Liver (tissue), 3 donors: ENCODE data around the gene RPS29.

Experiments used
- FOXA1 ChIP-seq: IDR thresholded peaks from 2 replicates; pipeline ENCODE4 v1.6.1; 2016; ENCODE audit warnings: antibody characterized with exemption
- JUND ChIP-seq, 2 donors: IDR thresholded peaks; 2 replicates each; pipeline ENCODE4 v1.6.1; 2016; ENCODE audit warnings: antibody characterized with exemption in 2 of 2
- RAD21 ChIP-seq, 2 donors: IDR thresholded peaks; 2 replicates each; pipeline ENCODE4 v1.6.1; 2016; ENCODE audit warnings: antibody characterized with exemption in 2 of 2, mild to moderate bottlenecking in 2 of 2
- SP1 ChIP-seq: IDR thresholded peaks from 2 replicates; pipeline ENCODE4 v1.6.1; 2018; ENCODE audit warnings: antibody characterized with exemption, mild to moderate bottlenecking
- TF ChIP-seq, protein P1 (sequence below): fragments of 150-350 bp; IDR thresholded peaks from 2 replicates; pipeline ENCODE4 v1.5.1; 2017; ENCODE audit warnings: improper control_type of control experiment, low read depth, low read length; ENCODE audit not compliant: missing input control
- TF ChIP-seq, protein P2 (sequence below): IDR thresholded peaks from 2 replicates; pipeline ENCODE4 v1.6.1; 2016; ENCODE audit warnings: antibody characterized with exemption, mild to moderate bottlenecking
- TF ChIP-seq, protein P3 (sequence below): IDR thresholded peaks from 2 replicates; pipeline ENCODE4 v1.6.1; 2016; ENCODE audit warnings: antibody characterized with exemption
- TF ChIP-seq, protein P4 (sequence below): IDR thresholded peaks from 2 replicates; pipeline ENCODE4 v1.6.1; 2016; ENCODE audit warnings: antibody characterized with exemption
- TF ChIP-seq, protein P5 (sequence below): IDR thresholded peaks from 2 replicates; pipeline ENCODE4 v1.6.1; 2016; ENCODE audit warnings: antibody characterized with exemption
- donor health status: healthy.
- donor health status: healthy.

DNA sequence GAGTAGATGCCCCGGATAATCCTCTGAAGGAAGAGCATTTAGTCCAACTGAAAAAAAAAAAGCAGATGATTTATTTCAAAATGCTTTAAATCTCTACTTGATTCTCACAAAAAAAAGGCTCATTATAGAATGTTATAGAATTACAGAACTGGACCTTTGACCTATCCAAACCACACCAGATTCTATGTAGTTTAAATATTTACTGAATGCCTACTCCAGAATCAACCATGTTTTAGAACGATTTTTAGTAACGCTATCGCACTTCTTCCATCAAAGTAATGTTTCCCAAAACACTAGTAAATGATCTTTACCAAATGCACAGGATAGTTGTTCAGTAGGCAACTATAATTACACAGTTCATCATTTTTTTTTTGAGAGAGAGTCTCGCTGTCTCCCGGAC, 2.6 kb downstream of the RPS29 start:
- TF ChIP-seq, protein P1, sequence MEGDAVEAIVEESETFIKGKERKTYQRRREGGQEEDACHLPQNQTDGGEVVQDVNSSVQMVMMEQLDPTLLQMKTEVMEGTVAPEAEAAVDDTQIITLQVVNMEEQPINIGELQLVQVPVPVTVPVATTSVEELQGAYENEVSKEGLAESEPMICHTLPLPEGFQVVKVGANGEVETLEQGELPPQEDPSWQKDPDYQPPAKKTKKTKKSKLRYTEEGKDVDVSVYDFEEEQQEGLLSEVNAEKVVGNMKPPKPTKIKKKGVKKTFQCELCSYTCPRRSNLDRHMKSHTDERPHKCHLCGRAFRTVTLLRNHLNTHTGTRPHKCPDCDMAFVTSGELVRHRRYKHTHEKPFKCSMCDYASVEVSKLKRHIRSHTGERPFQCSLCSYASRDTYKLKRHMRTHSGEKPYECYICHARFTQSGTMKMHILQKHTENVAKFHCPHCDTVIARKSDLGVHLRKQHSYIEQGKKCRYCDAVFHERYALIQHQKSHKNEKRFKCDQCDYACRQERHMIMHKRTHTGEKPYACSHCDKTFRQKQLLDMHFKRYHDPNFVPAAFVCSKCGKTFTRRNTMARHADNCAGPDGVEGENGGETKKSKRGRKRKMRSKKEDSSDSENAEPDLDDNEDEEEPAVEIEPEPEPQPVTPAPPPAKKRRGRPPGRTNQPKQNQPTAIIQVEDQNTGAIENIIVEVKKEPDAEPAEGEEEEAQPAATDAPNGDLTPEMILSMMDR: no peak
- no peak for TF ChIP-seq FOXA1
- TF ChIP-seq, protein P2, sequence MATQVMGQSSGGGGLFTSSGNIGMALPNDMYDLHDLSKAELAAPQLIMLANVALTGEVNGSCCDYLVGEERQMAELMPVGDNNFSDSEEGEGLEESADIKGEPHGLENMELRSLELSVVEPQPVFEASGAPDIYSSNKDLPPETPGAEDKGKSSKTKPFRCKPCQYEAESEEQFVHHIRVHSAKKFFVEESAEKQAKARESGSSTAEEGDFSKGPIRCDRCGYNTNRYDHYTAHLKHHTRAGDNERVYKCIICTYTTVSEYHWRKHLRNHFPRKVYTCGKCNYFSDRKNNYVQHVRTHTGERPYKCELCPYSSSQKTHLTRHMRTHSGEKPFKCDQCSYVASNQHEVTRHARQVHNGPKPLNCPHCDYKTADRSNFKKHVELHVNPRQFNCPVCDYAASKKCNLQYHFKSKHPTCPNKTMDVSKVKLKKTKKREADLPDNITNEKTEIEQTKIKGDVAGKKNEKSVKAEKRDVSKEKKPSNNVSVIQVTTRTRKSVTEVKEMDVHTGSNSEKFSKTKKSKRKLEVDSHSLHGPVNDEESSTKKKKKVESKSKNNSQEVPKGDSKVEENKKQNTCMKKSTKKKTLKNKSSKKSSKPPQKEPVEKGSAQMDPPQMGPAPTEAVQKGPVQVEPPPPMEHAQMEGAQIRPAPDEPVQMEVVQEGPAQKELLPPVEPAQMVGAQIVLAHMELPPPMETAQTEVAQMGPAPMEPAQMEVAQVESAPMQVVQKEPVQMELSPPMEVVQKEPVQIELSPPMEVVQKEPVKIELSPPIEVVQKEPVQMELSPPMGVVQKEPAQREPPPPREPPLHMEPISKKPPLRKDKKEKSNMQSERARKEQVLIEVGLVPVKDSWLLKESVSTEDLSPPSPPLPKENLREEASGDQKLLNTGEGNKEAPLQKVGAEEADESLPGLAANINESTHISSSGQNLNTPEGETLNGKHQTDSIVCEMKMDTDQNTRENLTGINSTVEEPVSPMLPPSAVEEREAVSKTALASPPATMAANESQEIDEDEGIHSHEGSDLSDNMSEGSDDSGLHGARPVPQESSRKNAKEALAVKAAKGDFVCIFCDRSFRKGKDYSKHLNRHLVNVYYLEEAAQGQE: no peak
- no peak for TF ChIP-seq RAD21 (IDR thresholded peaks at IDR 0.05)
- TF ChIP-seq SP1: no peak
- no peak for TF ChIP-seq JUND (IDR thresholded peaks at IDR 0.05)
- TF ChIP-seq, protein P3, sequence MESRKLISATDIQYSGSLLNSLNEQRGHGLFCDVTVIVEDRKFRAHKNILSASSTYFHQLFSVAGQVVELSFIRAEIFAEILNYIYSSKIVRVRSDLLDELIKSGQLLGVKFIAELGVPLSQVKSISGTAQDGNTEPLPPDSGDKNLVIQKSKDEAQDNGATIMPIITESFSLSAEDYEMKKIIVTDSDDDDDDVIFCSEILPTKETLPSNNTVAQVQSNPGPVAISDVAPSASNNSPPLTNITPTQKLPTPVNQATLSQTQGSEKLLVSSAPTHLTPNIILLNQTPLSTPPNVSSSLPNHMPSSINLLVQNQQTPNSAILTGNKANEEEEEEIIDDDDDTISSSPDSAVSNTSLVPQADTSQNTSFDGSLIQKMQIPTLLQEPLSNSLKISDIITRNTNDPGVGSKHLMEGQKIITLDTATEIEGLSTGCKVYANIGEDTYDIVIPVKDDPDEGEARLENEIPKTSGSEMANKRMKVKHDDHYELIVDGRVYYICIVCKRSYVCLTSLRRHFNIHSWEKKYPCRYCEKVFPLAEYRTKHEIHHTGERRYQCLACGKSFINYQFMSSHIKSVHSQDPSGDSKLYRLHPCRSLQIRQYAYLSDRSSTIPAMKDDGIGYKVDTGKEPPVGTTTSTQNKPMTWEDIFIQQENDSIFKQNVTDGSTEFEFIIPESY: no peak
- TF ChIP-seq, protein P4, sequence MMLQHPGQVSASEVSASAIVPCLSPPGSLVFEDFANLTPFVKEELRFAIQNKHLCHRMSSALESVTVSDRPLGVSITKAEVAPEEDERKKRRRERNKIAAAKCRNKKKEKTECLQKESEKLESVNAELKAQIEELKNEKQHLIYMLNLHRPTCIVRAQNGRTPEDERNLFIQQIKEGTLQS: no peak
- TF ChIP-seq, protein P5, sequence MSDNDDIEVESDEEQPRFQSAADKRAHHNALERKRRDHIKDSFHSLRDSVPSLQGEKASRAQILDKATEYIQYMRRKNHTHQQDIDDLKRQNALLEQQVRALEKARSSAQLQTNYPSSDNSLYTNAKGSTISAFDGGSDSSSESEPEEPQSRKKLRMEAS: no peak
